GM18858 (cell line): ENCODE results near the gene KCND3.
"Not testable (repeated sequence)": the region's sequence is repeated elsewhere in the genome, so short reads cannot be mapped to it uniquely, and the experiment has no call there.

Experiments
- ATAC-seq: cut with Tn5 transposase; IDR thresholded peaks from one replicate; pipeline ENCODE4 v1.9.1; 2021; ENCODE audit not compliant: unreplicated experiment

KCND3 gene

DNA sequence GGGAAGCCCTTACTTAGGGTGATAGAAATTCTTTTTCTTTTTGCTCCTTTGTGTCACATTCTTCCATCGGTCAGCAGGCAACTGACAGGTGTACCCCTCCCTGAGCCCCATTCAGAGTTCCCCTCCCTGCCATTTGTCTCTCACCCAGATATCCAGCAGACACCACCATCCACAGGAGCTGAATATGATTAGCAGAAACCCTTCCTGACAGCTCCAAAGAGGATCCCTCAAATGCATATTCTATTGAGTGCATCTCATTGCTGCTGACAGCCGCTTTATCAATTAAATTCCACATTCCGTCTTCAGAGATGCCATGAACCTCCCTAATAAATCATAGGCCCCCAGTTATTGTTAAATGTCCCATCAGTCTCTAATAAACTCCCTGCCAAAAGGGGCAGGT, 239.8 kb downstream of the KCND3 start:
- no peak for ATAC-seq

- ATAC-seq = no peak
Observed at GRCh38 chr1:111747947-111748346, 241.5 kb downstream of the KCND3 start.

DNA sequence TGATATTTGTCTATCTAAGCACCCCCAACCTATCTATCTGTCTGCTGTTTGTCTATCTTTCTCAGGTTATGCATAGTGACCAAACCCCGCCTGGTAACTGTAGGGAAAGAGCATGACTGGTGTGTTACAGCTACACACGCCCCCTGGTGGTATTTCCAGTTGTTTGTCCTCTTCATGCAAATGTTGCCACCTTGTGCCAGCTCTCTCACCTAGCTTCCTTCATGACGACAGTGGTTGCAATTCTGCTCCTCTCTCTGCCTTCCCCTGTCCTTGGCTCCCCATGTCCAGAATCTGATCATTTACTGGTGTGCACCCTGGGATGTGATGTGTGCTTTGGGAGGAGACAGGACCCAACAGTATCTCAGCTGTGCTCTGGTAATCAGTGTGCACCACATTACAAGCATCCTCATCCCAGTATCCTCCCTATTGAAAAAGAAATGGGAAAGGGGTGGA, 242.2 kb downstream of the KCND3 start:
- no peak for ATAC-seq

- ATAC-seq = no peak
Observed at GRCh38 chr1:111746614-111746999, 242.9 kb downstream of the KCND3 start.

- ATAC-seq = no peak
Observed at GRCh38 chr1:111745675-111746613, 243.5 kb downstream of the KCND3 start.

DNA sequence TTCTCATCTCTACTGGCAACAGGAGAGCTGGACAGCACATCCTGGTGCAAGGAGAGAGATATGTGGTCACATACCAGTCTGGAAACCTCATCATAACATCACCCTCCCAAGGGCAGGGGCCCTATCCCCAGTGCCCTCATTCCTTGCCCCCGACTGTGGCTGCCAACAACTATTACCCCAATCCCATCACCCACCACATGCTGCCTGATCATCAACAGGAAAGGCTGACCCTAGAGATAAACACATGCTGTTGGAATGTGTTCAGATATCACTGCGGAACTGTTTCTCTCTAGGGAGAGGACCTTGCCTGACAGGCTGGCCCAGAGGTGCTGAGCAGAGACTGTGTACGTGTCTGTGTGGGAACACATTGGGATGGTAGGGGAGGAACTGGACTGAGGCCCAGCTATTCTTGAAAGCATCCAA, 245.8 kb downstream of the KCND3 start:
- no peak for ATAC-seq

DNA sequence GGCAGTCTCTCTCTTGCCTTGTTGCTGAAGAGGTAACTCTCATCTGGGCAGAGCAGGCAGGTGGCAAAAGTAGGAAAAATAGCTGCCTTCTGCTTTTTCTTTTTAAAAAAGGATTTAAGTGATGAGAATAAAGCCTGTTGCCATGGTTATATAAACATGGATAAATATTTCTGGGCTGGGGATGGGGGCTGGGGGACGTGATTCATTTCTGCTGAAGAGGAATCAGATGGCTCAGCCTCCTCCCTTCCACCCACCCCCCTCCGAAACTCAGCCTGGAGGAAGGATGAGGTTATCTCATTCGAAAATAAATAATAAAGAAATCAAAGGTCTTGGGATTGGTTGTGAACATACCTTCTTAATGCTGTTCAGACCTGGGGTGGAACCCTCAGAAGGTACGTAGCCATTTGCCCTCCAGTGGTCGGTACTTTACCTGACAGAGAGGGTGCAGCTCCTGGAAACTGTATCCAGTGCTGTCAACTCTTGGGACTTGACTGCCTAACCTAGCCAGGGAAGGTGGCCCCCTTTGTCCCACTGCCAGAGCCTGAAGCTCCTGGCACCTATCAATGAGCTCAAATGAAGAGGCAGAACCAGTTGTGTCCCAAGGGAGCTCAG, 246.4 kb downstream of the KCND3 start:
- no peak for ATAC-seq

DNA sequence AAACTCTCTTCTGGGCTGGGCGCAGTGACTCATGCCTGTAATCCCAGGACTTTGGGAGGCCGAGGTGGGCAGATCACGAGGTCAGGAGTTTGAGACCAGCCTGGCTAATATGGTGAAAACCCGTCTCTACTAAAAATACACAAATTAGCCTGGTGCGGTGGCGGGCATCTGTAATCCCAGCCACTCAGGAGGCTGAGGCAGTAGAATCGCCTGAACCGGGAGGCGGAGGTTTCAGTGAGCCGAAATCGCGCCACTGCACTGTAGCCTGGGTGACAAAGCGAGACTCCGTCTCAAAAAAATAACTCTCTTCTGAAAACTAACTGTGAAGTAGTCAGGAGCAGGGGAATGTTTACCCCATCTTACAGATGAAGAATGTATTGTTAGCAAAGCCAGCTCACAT, 247.2 kb downstream of the KCND3 start:
- not testable (repeated sequence) for ATAC-seq

DNA sequence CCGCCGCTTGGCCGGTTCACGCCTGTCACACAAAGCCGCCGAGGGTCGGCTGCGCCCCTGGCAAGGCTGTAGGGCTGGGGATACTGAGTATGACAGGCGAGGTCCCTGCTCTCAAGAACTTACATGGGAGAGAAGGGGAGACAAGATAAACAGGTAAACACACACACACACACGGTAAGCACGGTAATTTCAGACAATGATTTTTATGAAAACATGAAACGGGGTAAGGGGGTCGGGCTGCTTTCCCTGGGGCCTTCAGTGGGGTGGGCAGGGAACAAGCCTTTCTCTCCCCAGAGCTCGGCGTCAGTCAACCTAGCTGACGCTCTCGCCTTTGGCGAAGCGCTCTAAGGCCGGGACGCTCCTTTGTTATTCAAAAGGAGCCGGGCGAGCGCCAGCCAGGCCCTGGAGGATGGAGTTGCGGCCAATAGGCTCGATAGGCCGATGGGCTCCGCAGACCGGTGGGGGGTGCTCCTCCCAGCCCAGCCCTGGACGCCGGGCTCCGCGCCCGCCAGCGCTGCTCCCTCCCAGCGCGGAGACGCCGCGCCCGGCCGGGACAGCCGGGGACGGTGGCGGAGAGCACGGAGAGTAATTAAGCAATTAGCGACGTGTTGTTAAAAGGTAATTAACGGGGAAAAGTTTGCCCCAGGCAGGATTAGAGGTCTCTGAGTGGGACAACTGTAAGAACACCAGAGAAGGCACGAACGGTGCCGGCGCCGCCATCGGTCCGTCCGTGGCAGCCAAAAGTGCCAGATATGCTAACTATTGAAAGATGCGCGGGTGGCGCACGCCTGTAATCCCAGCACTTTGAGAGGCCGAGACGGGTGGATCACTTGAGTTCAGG, 249.3 kb downstream of the KCND3 start:
- ATAC-seq = no peak

DNA sequence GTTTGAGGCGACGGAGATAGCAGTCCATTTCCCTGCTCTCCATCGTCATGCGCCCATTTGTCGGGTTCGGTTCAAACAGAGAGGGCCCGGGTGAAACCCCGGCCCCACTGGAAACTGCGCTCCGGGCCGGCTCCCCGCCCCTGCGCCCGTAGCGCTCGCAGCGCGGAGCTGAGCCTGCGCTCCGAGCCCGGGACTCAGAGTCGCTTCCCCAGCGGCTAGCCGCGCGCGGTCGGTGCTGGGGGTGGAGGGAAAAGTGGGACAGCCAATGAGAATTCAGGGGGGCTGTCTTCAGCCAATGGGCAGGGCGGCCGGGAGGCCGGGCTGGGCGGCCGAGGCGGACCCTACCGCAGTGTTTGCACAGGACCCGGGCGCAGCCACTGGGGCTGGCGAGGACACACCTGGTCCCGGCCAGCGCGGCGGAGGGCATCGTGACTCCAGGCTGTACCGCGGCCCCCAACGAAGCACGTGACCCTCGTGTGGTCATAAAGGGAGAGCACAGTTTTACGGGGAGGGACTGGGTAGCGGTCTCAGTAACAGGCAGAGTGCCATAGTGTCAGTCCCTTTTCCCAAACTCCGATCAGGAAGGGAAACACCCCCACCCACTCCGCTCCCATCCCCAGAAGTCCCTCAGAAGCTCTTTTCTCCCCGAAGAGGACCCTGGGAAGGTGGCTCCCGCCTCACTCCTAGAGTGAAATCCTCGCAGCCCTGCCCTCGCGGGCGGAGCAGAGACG, 250.1 kb downstream of the KCND3 start, which contains the start of gene INKA2:
Gene INKA2 (minus strand): TSS at position 202 of the 731 bp plus-strand sequence. CDS start 153 bp downstream, at position 49.
- ATAC-seq = peak; percentile 80

- ATAC-seq = peak; percentile 30
Observed at GRCh38 chr1:111738436-111739193, 250.9 kb downstream of the KCND3 start.

- ATAC-seq = no peak
Observed at GRCh38 chr1:111738133-111738435, 251.4 kb downstream of the KCND3 start.

- ATAC-seq = no peak
Observed at GRCh38 chr1:111737216-111738132, 252.0 kb downstream of the KCND3 start.

DNA sequence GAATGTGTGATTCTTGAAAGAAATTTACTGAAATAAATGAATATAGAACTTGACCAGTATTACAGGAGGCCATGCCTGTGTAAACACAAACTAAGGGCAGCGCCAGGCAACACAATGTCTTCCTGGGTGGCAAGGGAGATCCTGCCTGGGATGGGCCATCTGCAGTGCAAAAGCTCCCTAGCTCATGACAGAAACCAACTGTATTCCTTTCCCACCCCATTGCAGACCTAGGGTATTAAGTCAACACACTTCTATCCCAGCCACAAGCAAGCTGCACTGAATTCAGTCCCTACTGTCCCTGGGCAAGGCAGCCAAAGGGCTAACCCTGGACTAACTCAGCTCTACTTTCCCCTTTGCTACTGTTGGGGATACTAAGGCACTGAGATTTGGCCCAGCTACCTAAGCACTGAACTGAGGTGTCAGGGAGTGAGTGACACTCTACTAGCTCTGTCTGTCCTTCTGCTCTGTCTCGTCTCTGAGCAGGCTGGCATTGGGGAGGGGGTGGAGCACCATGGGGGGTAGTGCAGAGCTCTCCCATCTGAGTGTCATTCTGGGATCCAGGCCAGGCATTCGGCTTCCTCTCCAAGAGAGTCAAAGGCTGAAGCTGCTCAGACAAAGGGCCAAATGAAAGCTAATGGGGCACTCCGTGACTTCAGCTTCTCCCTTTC, 252.8 kb downstream of the KCND3 start:
- ATAC-seq = no peak

GRCh38 chr1:111735858-111736544, 253.5 kb downstream of the KCND3 start:
- no peak for ATAC-seq

- ATAC-seq = no peak
Observed at GRCh38 chr1:111735321-111735720, 254.1 kb downstream of the KCND3 start.

- ATAC-seq = no peak
Observed at GRCh38 chr1:111734856-111735255, 254.6 kb downstream of the KCND3 start.

DNA sequence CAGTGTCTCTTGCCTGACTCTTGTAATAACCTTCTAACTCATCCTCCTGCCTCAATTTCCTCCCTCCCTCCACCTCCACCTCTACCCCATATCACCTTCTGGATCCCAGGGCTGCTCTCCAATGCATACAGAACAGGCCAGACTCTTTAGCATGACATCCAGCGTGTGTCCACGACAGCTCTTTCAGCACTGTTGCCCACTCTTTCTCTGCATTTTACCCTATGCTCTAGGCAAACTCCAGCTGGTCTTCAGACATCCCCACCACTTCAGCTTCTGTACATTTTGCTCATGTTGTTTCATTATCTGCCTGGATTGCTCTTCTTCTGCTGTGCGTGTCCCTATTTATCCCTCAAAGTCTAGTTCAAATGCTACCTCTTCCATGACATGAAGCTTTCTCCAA, 255.0 kb downstream of the KCND3 start:
- ATAC-seq = no peak
